CD4-positive, CD25-positive, alpha-beta regulatory T cell (primary cell): ENCODE data around the gene NUBP1. TPM values are rescaled to one million over a fixed set of nuclear protein-coding genes. Genes with fewer than 3 reads are reported as not detected.
"Not testable (repeated sequence)": the region's sequence is repeated elsewhere in the genome, so short reads cannot be mapped to it uniquely, and the experiment has no call there.

Experiments used
- ATAC-seq, 2 donors: fragments of 150-1000 bp; cut with Tn5 transposase; one replicate each; pipeline ENCODE4 v1.10.0; 2021; ENCODE audit warnings: low read depth in 2 of 2, moderate number of reproducible peaks in 2 of 2, moderate library complexity in 1 of 2
- DNase-seq, 3 donors: peaks; one replicate each; pipeline versions ENCODE4 v3.0.0 to v3.0.0-alpha.2; 2012 to 2022; ENCODE audit warnings: mixed read lengths in 1 of 3
- H3K27ac ChIP-seq: one replicate; pipeline ENCODE4 v1.7.0; 2013; ENCODE audit warnings: mild to moderate bottlenecking, low read length; ENCODE audit not compliant: insufficient read depth, poor library complexity, severe bottlenecking
- H3K27me3 ChIP-seq: one replicate; pipeline ENCODE4 v1.7.0; 2013; ENCODE audit warnings: low read length; ENCODE audit not compliant: control insufficient read depth, insufficient read depth
- H3K36me3 ChIP-seq: one replicate; pipeline ENCODE4 v1.7.0; 2013; ENCODE audit warnings: mild to moderate bottlenecking, low read length, moderate library complexity; ENCODE audit not compliant: control insufficient read depth, insufficient read depth
- H3K4me1 ChIP-seq: 2 replicates; pipeline ENCODE4 v1.7.0; 2013; ENCODE audit warnings: mild to moderate bottlenecking, low read length; ENCODE audit not compliant: insufficient read depth, control insufficient read depth, poor library complexity, severe bottlenecking
- H3K4me3 ChIP-seq: one replicate; pipeline ENCODE4 v1.7.0; 2013; ENCODE audit warnings: low read depth, mild to moderate bottlenecking, low read length, moderate library complexity
- H3K9me3 ChIP-seq, 2 experiments: 1 replicate in 1 of 2; 2 replicates in 1 of 2; pipeline ENCODE4 v1.7.0; 2013; ENCODE audit warnings: low read length in 2 of 2, mild to moderate bottlenecking in 1 of 2, moderate library complexity in 1 of 2; ENCODE audit not compliant: control insufficient read depth in 2 of 2
- H3K27ac Mint-ChIP-seq, 3 donors: one replicate each; pipeline ENCODE4 v1.8.0; 2020 to 2022; ENCODE audit warnings: mild to moderate bottlenecking in 3 of 3, mixed read lengths in 3 of 3, moderate library complexity in 2 of 3
- H3K27me3 Mint-ChIP-seq: one replicate; pipeline ENCODE4 v1.8.0; 2022; ENCODE audit warnings: mild to moderate bottlenecking, mixed read lengths
- H3K36me3 Mint-ChIP-seq: one replicate; pipeline ENCODE4 v1.8.0; 2020; ENCODE audit warnings: mixed read lengths
- H3K4me1 Mint-ChIP-seq, 4 donors: one replicate each; pipeline ENCODE4 v1.8.0; 2020 to 2022; ENCODE audit warnings: mixed read lengths in 4 of 4, mild to moderate bottlenecking in 1 of 4
- H3K4me3 Mint-ChIP-seq, 4 donors: one replicate each; pipeline ENCODE4 v1.8.0; 2020 to 2022; ENCODE audit warnings: mild to moderate bottlenecking in 4 of 4, mixed read lengths in 4 of 4, moderate library complexity in 3 of 4
- H3K9me3 Mint-ChIP-seq, 7 donors: one replicate each; pipeline ENCODE4 v1.8.0; 2020 to 2022; ENCODE audit warnings: mixed read lengths in 7 of 7, mild to moderate bottlenecking in 3 of 7, moderate library complexity in 2 of 7
- polyA plus RNA-seq, 4 donors: library from polyadenylated mRNA; unstranded; fragments of 300-500 nt; fragmentation: Illumina TruSeq; gene quantifications; one replicate each; pipeline ENCODE4 v1.2.3, GENCODE V29; 2021
- total RNA-seq: library from RNA; stranded (reverse); gene quantifications from one replicate; pipeline ENCODE4 v1.2.3, GENCODE V29; 2022

The NUBP1 gene
- total and polyA plus RNA-seq, 5 donors from 2014 or later: 23.2 to 44.4 (median 42.1) TPM

DNA sequence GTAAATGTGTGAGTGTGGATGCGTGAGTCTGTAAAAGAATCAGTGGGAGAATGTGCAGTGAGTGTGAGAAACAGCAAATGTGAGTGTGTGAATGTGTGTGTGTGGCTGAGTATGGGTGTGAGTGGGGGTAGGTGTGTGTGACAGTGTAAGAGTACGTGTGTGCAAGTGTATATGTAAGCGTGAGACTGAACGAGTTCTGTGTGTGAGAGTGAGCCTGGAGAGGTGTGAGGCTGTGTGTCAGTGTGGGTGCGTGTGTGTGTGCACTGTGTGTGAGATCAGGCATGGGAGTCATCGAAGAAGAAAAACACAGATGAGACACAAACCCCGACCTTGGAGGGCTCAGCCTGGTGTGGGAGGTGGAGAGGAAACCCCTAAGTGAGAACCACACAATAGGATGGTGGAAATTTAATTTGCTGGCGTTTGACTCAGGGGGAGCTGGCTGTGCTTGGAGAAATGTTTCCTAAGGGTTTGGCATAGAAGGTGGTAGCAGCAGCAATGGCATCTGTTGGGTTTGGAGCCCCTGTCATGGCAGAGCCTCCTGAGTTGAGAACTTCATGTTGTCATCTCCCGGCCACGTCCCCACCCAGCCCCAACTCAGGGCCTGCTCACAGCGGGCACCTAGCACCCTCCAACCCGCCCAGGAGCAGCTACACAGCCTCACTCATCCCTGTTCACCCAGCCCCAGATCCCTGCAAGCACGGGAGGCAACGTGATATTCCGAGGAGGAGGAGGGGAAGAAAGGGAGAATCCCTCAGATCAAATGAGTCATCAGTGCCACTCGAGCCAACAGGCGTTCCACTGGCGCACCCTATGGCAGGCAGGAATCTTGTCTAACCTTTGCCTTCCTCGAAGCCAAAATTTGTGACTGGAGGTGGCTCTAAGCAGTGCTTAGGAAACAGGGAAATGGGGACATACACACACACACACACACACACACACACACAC is 14.3 kb upstream of the NUBP1 start:
- Mint-ChIP-seq H3K4me1 (no peaks in the 10 kb centered on the region), H3K4me3 (no peak overlapping the region), H3K27me3 (peaks cover 12% of the 10 kb centered on the region), H3K9me3 (peaks cover 0 to 2% (median 0%) of the 10 kb centered on the region in 7 donors), H3K36me3 (no peaks in the 10 kb centered on the region), H3K27ac (no peak overlapping the region)
- H3K4me3 ChIP-seq: no peak overlapping the region
- H3K27ac ChIP-seq: no peak overlapping the region
- no peaks in the 10 kb centered on the region for H3K4me1 ChIP-seq
- H3K36me3 ChIP-seq: no peaks in the 10 kb centered on the region
- no peaks in the 10 kb centered on the region for H3K9me3 ChIP-seq
- H3K27me3 ChIP-seq: no peaks in the 10 kb centered on the region
- DNase-seq (no peak), ATAC-seq (no peak)

DNA sequence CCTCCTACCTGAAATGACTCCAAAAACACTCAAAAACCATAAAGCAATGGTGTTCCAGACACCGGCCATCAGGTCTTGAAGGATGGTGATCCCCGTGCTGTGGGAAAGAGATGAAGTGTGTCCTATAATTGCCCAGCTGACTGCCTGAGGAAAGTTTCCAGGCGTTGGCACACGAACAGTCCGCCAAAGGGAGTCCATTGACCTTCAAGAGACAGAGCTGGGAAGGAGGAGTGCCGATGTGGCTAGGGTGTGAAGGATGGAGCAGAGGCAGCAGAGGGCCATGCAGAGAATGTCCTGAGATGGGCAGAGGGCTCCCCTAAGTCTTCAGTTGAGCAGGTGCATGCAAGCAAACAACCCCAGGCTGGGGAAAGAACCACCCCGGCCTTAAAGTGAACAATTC is 11.9 kb upstream of the NUBP1 start:
- H3K27ac ChIP-seq: no peak overlapping the region
- Mint-ChIP-seq H3K27ac (peak overlapping the region in 1 of 3 donors; percentile 56), H3K4me3 (no peak overlapping the region), H3K9me3 (no peaks in the 10 kb centered on the region), H3K36me3 (no peaks in the 10 kb centered on the region), H3K27me3 (peaks cover 8% of the 10 kb centered on the region), H3K4me1 (peaks cover 0 to under 1% (median under 1%) of the 10 kb centered on the region in 4 donors)
- ATAC-seq: no peak
- H3K4me3 ChIP-seq: no peak overlapping the region
- no peaks in the 10 kb centered on the region for H3K27me3 ChIP-seq
- H3K9me3 ChIP-seq: no peaks in the 10 kb centered on the region
- no peaks in the 10 kb centered on the region for H3K36me3 ChIP-seq
- no peak for DNase-seq
- H3K4me1 ChIP-seq: no peaks in the 10 kb centered on the region

DNA sequence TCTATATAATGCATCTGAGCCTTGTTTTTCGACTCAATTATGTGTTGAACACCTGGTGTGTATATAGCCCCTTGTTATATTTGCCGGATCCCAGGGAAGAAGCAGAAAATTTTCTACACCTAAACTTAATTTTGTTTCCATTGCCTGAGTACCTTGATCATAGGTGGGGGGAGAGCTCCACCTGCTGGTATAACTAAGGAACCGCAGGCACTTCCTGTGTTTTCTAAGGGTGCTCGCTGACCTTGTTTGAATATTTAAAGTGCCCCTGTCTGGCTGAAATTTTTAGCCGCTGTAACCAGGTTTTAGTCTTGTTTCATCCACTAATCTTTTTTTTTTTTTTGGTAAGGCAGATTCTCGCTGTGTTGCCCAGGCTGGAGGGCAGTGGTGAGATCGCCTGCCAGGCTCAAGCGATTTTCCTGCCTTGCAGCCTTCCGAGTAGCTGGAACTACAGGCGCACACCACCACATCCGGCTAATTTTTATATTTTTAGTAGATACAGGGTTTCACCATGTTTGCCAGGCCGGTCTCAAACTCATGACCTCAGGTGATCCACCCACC is 6.5 kb upstream of the NUBP1 start:
- no peaks in the 10 kb centered on the region for H3K36me3 ChIP-seq
- peaks cover 0 to 2% (median 0%) of the 10 kb centered on the region in 7 donors for H3K9me3 Mint-ChIP-seq
- no peaks in the 10 kb centered on the region for H3K36me3 Mint-ChIP-seq
- H3K27ac Mint-ChIP-seq: peak overlapping the region; percentile 89 to 91 (median 90)
- peaks cover 8% of the 10 kb centered on the region for H3K27me3 Mint-ChIP-seq
- H3K4me1 ChIP-seq: peaks cover 14% of the 10 kb centered on the region
- DNase-seq: peak; percentile 63 to 87 (median 83)
- H3K4me3 Mint-ChIP-seq: peak overlapping the region; percentile 7 to 89 (median 80)
- H3K27ac ChIP-seq: peak overlapping the region; percentile 64
- H3K4me3 ChIP-seq: peak overlapping the region; percentile 69
- ATAC-seq: peak; percentile 76 to 84
- peaks cover 5 to 15% (median 10%) of the 10 kb centered on the region in 4 donors for H3K4me1 Mint-ChIP-seq
- H3K27me3 ChIP-seq: no peaks in the 10 kb centered on the region
- H3K9me3 ChIP-seq: no peaks in the 10 kb centered on the region

DNA sequence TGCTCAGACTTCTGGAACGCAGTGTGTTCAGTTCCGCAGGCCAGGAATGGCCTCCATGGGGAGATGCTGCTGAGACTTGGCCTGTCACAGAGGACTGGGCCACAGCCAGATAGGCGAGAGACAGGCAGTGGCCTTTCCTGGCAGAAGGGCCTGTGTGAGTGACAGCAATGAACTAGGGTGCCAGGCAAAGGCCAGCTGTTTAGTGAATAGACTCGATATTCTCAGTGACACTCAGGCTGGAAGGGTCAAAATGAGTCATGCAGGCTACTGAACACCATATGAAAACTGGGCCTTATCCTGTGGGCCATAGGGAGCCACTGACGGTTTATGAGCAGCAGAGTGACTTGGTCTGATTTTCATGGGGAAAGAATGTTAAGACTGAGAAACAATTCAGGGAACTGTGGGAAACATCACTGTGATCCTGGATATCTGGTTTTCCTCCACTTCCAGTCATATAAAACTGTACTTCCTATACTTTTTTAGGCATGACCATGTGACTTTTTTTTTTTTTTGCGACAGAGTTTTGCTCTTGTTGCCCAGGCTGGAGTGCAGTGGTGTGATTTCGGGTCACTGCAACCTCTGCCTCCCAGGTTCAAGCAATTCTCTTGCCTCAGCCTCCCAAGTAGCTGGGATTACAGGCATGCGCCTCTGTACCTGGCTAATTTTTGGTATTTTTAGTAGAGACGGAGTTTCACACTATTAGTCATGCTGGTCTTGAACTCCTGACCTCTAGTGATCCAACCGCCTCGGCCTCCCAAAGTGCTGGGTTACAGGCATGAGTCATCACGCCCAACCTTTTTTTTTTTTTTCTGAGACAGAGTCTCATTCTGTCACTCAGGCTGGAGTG is 5.2 kb upstream of the NUBP1 start:
- Mint-ChIP-seq H3K4me3 (no peak overlapping the region), H3K4me1 (peaks cover 5 to 18% (median 15%) of the 10 kb centered on the region in 4 donors), H3K36me3 (no peaks in the 10 kb centered on the region), H3K9me3 (peaks cover 0 to 2% (median 0%) of the 10 kb centered on the region in 7 donors), H3K27me3 (peaks cover 4% of the 10 kb centered on the region), H3K27ac (peak overlapping the region in 2 of 3 donors; percentile 46 to 52)
- H3K4me3 ChIP-seq: no peak overlapping the region
- peak; percentile 15 to 81 (median 16) for DNase-seq
- peaks cover 20% of the 10 kb centered on the region for H3K4me1 ChIP-seq
- H3K27ac ChIP-seq: no peak overlapping the region
- no peaks in the 10 kb centered on the region for H3K9me3 ChIP-seq
- H3K27me3 ChIP-seq: no peaks in the 10 kb centered on the region
- ATAC-seq: peak; percentile 15 to 29
- H3K36me3 ChIP-seq: no peaks in the 10 kb centered on the region

DNA sequence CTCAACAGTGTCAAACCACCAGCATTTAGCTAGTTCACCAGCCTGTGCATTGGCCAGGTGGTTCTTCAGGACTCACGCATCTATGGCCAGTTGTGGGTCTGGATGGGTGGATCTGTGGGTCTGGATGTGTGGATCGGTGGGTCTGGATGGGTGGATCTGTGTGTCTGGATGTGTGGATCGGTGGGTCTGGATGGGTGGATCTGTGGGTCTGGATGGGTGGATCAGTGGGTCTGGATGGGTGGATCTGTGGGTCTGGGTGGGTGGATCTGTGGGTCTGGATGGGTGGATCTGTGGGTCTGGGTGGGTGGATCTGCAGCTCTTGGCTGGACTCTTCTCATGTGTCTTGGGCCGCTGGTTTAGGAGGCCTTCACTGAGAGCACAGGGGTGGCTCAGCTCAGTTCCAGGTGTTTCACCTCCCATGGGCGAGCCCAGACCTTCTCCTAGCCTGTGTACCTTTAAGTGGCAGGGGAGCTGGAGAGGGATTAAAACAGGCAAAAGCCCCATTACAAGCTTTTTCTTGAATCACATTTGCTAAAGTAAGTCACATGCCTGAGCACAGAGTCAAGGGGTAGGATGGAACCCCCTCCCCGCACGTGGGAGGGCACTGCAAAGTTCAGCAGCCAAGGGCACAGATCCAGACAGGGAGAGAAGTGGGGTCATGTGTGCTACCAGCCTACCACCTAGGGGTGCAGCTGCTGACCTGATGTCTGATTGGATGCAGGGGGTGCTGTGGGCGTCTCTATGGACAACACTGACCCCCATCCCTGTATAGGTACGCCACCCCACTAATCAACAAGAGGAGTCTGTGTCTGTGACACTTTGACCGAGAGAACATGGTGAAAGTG is 3.4 kb upstream of the NUBP1 start:
- peaks cover 0 to 2% (median 0%) of the 10 kb centered on the region in 7 donors for H3K9me3 Mint-ChIP-seq
- peaks cover 4% of the 10 kb centered on the region for H3K27me3 Mint-ChIP-seq
- no peak for DNase-seq

DNA sequence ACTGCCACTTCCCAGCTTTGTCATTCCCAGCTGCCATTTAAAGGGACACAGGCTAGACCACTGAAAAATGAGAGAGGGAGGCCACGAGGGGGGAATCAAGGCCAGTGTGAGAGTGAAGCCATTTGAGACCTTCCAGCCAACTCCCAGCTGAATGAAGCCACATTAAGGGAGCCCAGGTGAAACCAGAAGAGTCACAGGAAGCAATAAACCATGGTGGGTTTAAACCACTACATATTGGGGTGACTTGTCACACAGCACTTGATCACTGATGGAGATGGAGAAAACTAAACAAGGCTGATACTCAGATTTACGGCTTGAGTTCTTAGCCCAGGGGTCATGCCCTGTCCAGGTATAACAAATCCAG is 2.8 kb upstream of the NUBP1 start:
- peaks cover 4% of the 10 kb centered on the region for H3K27me3 Mint-ChIP-seq
- H3K36me3 ChIP-seq: no peaks in the 10 kb centered on the region
- peaks cover 28% of the 10 kb centered on the region for H3K4me1 ChIP-seq
- no peaks in the 10 kb centered on the region for H3K27me3 ChIP-seq
- no peaks in the 10 kb centered on the region for H3K9me3 ChIP-seq
- H3K4me3 Mint-ChIP-seq: no peak overlapping the region
- peaks cover 14 to 38% (median 30%) of the 10 kb centered on the region in 4 donors for H3K4me1 Mint-ChIP-seq
- DNase-seq (no peak), ATAC-seq (no peak)
- H3K9me3 Mint-ChIP-seq: peaks cover 0 to 2% (median 0%) of the 10 kb centered on the region in 7 donors
- no peak overlapping the region for H3K4me3 ChIP-seq
- peaks cover 9% of the 10 kb centered on the region for H3K36me3 Mint-ChIP-seq
- no peak overlapping the region for H3K27ac ChIP-seq
- peak overlapping the region in 1 of 3 donors; percentile 89 for H3K27ac Mint-ChIP-seq

More for the DNA sequence above, 3.4 kb upstream of the NUBP1 start:
- Mint-ChIP-seq H3K27ac (peak overlapping the region in 1 of 3 donors; percentile 89), H3K36me3 (peaks cover 4% of the 10 kb centered on the region), H3K4me3 (no peak overlapping the region), H3K4me1 (peaks cover 8 to 32% (median 25%) of the 10 kb centered on the region in 4 donors)
- ATAC-seq: no peak
- H3K36me3 ChIP-seq: no peaks in the 10 kb centered on the region
- no peaks in the 10 kb centered on the region for H3K9me3 ChIP-seq
- no peaks in the 10 kb centered on the region for H3K27me3 ChIP-seq
- peaks cover 28% of the 10 kb centered on the region for H3K4me1 ChIP-seq
- H3K27ac ChIP-seq: no peak overlapping the region
- no peak overlapping the region for H3K4me3 ChIP-seq

DNA sequence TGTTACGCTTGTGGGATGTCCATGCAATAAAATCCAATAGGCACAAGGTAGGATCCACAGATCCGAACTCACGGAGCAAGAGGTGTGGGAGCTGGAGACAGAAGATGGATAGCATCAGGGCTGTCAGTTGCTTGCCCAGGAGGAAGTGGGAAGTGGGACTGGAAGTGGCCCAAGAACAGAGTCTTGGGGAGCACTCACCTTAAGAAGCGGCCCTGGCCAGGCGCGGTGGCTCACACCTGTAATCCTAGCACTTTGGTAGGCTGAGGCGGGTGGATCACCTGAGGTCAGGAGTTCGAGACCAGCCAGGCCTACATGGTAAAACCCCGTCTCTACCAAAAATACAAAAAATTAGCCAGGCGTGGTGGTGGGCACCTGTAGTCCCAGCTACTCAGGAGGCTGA is 2.4 kb upstream of the NUBP1 start:
- not testable (repeated sequence) for H3K27ac ChIP-seq, H3K27me3 Mint-ChIP-seq, H3K9me3 ChIP-seq, DNase-seq, H3K4me3 Mint-ChIP-seq, H3K27me3 ChIP-seq, ATAC-seq, H3K36me3 ChIP-seq, H3K4me3 ChIP-seq, H3K9me3 Mint-ChIP-seq
- peak overlapping the region in 1 of 3 donors; percentile 89 for H3K27ac Mint-ChIP-seq
- H3K36me3 Mint-ChIP-seq: peaks cover 11% of the 10 kb centered on the region
- peaks cover 28% of the 10 kb centered on the region for H3K4me1 ChIP-seq
- H3K4me1 Mint-ChIP-seq: peaks cover 14 to 41% (median 31%) of the 10 kb centered on the region in 4 donors
